Naive B cell (primary cell): ENCODE results near the gene TNRC6C. TPM values are rescaled to one million over a fixed set of nuclear protein-coding genes. Genes with fewer than 3 reads are reported as not detected.

ENCODE experiments used
- ATAC-seq, 2 donors: fragments of 150-1000 bp; cut with Tn5 transposase; 2 replicates each; pipeline ENCODE4 v1.10.0; 2021; ENCODE audit warnings: low read depth in 2 of 2, mild to moderate bottlenecking in 2 of 2, moderate library complexity in 2 of 2
- DNase-seq: peaks from one replicate; pipeline ENCODE4 v3.0.0; 2022
- H3K27ac Mint-ChIP-seq, 6 donors: one replicate each; pipeline ENCODE4 v1.8.0; 2020 to 2022; ENCODE audit warnings: mild to moderate bottlenecking in 6 of 6, mixed read lengths in 6 of 6, moderate library complexity in 5 of 6, inconsistent platforms in 2 of 6
- H3K27me3 Mint-ChIP-seq, 3 donors: one replicate each; pipeline ENCODE4 v1.8.0; 2021 to 2022; ENCODE audit warnings: mixed read lengths in 3 of 3, mild to moderate bottlenecking in 1 of 3
- H3K36me3 Mint-ChIP-seq, 2 donors: one replicate each; pipeline ENCODE4 v1.8.0; 2020 to 2022; ENCODE audit warnings: mixed read lengths in 2 of 2, inconsistent platforms in 1 of 2, mild to moderate bottlenecking in 1 of 2
- H3K4me1 Mint-ChIP-seq, 3 donors: one replicate each; pipeline ENCODE4 v1.8.0; 2020 to 2022; ENCODE audit warnings: mixed read lengths in 3 of 3, inconsistent platforms in 1 of 3, mild to moderate bottlenecking in 1 of 3, moderate library complexity in 1 of 3
- H3K4me3 Mint-ChIP-seq, 8 donors: one replicate each; pipeline ENCODE4 v1.8.0; 2020 to 2022; ENCODE audit warnings: mild to moderate bottlenecking in 8 of 8, mixed read lengths in 8 of 8, moderate library complexity in 8 of 8, inconsistent platforms in 2 of 8
- H3K9me3 Mint-ChIP-seq, 7 donors: one replicate each; pipeline ENCODE4 v1.8.0; 2020 to 2022; ENCODE audit warnings: mixed read lengths in 7 of 7, mild to moderate bottlenecking in 5 of 7, inconsistent platforms in 2 of 7, moderate library complexity in 1 of 7
- polyA plus RNA-seq, 6 donors: library from polyadenylated mRNA; unstranded; fragments of 300-500 nt; fragmentation: Illumina TruSeq; gene quantifications; one replicate each; pipeline ENCODE4 v1.2.3, GENCODE V29; 2021; ENCODE audit warnings: low read depth in 6 of 6

TNRC6C gene
- polyA plus RNA-seq, 6 donors from 2014 or later, result 1.2 to 5.5 (median 2.0) TPM; not detected in 1

DNA sequence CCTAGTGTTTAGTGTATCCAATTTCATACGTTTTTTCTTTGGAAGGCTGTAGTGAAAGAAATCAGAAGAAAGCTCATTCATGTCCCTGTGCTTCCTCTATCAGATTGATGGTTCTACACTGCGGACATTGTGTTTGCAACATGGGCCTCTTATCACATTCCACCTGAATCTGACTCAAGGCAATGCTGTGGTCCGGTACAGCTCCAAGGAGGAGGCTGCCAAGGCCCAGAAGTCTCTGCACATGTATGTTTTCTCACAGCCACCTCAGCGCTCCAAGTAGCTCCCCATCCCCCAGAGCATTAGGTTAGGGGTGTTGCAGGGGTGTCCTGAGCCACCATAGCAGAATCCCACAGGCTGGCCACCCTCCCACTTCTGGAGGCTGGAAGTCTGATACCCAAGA lies 144.8 kb downstream of the TNRC6C start:
- Mint-ChIP-seq H3K4me1 (no peaks in the 10 kb centered on the region), H3K27ac (peak overlapping the region in 1 of 6 donors; percentile 43), H3K4me3 (no peak overlapping the region), H3K9me3 (no peaks in the 10 kb centered on the region), H3K36me3 (peaks cover 16 to 18% of the 10 kb centered on the region in 2 donors), H3K27me3 (no peaks in the 10 kb centered on the region)
- no peak for DNase-seq
- ATAC-seq, result no peak

DNA sequence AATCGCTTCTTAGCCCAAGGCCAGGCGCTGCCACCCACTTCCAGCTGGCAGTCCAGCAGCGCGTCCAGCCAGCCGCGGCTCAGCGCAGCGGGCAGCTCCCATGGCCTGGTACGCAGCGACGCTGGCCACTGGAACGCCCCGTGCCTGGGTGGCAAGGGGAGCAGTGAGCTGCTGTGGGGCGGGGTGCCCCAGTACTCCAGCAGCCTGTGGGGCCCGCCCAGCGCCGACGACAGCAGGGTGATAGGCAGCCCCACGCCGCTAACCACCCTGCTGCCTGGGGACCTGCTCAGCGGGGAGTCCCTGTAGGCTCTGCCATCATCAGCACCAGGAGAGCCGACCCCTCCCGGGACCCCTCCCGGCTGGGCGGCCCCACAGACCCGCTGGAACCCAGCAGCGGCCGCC lies 146.0 kb downstream of the TNRC6C start:
- Mint-ChIP-seq H3K4me1 (peaks cover 0 to 2% (median 0%) of the 10 kb centered on the region in 3 donors), H3K4me3 (no peak overlapping the region), H3K27me3 (no peaks in the 10 kb centered on the region), H3K27ac (no peak overlapping the region), H3K9me3 (no peaks in the 10 kb centered on the region), H3K36me3 (peaks cover 16 to 17% of the 10 kb centered on the region in 2 donors)
- ATAC-seq (no peak), DNase-seq (no peak)

DNA sequence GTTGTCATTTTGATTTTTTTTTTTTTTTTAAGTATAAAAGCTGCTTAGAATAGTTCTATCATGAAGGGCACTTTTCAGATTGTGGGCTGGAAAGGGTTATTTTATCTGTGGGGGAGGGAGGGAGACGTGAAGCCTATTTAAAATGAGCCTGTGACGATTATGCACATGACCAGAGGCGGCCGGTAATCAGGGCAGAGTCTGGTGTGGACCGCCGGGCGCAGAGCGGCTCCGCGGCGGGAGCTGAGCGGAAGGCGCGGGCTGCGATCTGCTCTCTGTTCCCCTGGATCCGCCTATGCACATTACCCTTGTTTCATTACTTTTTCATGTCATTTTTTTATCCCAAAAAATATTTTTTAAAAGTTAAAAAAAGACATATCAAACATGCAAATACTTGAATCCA lies 146.6 kb downstream of the TNRC6C start:
- no peak for DNase-seq
- Mint-ChIP-seq H3K36me3 (peaks cover 11 to 17% of the 10 kb centered on the region in 2 donors), H3K9me3 (no peaks in the 10 kb centered on the region), H3K4me1 (peaks cover 0 to 3% (median 0%) of the 10 kb centered on the region in 3 donors), H3K27ac (no peak overlapping the region), H3K4me3 (no peak overlapping the region), H3K27me3 (no peaks in the 10 kb centered on the region)
- no peak for ATAC-seq

DNA sequence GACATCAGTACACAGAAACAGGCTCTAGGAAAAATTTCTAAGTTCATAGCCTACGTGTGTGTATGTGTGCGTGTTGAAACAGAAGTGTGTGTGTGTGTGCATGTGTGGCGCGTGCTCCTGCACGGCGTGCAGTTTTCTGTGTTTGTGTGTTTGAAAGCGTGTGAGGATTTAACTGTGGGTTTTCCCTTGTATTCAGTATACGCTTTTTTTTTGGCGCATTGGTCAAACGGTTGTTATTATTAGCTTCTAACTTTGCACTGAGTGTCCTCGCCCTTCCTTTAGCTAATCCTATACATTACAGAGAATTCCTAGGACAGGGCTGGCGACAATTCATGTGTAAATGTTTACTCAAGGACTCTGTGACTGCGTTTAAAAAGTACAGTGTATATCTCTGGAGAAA lies 147.0 kb downstream of the TNRC6C start:
- no peak overlapping the region for H3K4me3 Mint-ChIP-seq
- no peak for DNase-seq
- no peaks in the 10 kb centered on the region for H3K27me3 Mint-ChIP-seq
- no peaks in the 10 kb centered on the region for H3K9me3 Mint-ChIP-seq
- H3K4me1 Mint-ChIP-seq, result peaks cover 0 to 4% (median under 1%) of the 10 kb centered on the region in 3 donors
- peaks cover 9 to 17% of the 10 kb centered on the region in 2 donors for H3K36me3 Mint-ChIP-seq
- ATAC-seq, result no peak
- no peak overlapping the region for H3K27ac Mint-ChIP-seq

DNA sequence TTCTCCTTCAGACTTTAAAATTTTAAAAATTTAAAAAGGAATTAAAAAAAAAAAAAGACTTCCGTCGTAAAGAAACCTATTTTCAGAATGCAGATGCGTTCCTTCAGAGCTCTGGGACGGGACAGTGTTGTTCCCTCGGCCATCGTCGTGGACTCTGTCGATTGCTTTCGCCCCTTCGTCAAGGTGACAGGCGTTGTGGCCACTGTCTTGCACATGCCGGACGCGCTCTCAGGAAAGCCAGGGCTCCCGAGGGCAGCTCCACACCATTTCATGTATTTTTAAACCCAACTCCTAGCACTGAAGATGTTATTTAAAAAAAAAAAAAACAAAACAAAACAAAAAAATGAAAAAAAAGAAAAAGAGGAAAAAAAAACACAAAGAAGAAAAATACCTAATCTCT lies 147.7 kb downstream of the TNRC6C start:
- DNase-seq, result no peak
- H3K36me3 Mint-ChIP-seq, result peaks cover 6 to 15% of the 10 kb centered on the region in 2 donors
- no peaks in the 10 kb centered on the region for H3K27me3 Mint-ChIP-seq
- H3K27ac Mint-ChIP-seq, result no peak overlapping the region
- no peak overlapping the region for H3K4me3 Mint-ChIP-seq
- no peak for ATAC-seq
- H3K4me1 Mint-ChIP-seq, result peaks cover 0 to 4% (median 3%) of the 10 kb centered on the region in 3 donors
- no peaks in the 10 kb centered on the region for H3K9me3 Mint-ChIP-seq

DNA sequence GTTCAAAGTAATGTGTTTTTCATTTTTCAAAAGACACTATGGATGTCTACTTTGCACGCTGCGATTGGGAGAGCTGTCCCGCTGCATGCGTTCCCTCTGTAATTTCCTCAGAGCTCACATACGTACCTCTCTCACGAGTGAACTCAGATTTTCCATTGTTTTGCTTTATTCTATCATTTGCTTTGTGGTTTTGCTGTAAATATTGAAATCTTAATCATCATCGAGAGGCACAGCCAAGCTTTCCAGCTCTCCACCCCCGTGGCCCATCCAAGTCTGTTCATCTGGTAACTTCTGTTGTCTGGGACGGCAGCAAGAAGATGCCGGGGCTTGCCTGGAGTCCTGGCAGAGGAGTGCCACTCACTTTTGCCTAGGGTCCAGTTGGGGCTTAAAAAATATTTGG lies 149.0 kb downstream of the TNRC6C start:
- Mint-ChIP-seq H3K27me3 (no peaks in the 10 kb centered on the region), H3K9me3 (no peaks in the 10 kb centered on the region), H3K36me3 (peaks cover 0 to 12% of the 10 kb centered on the region in 2 donors), H3K4me3 (no peak overlapping the region), H3K4me1 (peaks cover 2 to 5% (median 5%) of the 10 kb centered on the region in 3 donors), H3K27ac (peak overlapping the region in 4 of 6 donors; percentile 39 to 86 (median 58))
- DNase-seq, result no peak
- no peak for ATAC-seq

DNA sequence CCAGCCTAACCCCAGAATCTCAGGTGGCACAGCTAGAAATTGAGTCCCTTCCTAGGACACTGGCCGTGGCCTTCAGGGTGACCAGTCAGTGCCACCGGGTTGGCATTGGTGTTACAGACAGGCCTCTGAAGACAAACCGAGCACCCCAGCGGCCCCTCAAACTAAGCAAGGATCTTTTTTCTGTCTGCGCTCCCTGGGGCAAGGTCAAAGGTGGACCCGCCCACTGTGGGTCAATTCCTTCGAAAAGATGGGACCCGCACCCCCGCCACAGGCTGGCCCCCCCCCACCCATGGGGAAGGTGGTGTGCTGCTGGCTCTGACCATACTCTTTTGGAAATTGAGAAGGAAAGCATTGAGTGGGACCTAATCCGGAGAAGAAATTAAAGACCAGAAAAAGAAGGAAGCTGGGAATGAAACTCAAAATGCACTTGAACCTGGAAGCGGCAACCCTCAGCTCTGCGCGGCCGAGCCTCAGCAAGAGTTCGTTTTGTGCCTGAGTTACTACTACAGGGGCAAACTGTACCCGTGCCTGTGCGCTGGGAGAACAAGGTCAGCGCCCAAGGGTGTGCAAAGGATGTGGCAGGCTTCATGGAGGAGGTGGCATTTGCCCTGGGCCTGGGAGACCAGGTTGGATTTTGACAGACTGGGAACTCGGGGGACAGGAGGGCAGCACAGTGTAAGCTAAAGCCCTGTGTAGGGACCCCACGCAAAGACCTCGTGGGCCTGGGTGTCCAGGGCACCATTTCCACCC lies 149.6 kb downstream of the TNRC6C start:
- peak overlapping the region in 1 of 8 donors; percentile 30 for H3K4me3 Mint-ChIP-seq
- ATAC-seq, result no peak
- H3K4me1 Mint-ChIP-seq, result peaks cover 7 to 12% (median 9%) of the 10 kb centered on the region in 3 donors
- peaks cover 0 to 16% of the 10 kb centered on the region in 2 donors for H3K36me3 Mint-ChIP-seq
- H3K9me3 Mint-ChIP-seq, result no peaks in the 10 kb centered on the region
- DNase-seq, result no peak
- peak overlapping the region in 5 of 6 donors; percentile 19 to 86 (median 53) for H3K27ac Mint-ChIP-seq
- no peaks in the 10 kb centered on the region for H3K27me3 Mint-ChIP-seq

DNA sequence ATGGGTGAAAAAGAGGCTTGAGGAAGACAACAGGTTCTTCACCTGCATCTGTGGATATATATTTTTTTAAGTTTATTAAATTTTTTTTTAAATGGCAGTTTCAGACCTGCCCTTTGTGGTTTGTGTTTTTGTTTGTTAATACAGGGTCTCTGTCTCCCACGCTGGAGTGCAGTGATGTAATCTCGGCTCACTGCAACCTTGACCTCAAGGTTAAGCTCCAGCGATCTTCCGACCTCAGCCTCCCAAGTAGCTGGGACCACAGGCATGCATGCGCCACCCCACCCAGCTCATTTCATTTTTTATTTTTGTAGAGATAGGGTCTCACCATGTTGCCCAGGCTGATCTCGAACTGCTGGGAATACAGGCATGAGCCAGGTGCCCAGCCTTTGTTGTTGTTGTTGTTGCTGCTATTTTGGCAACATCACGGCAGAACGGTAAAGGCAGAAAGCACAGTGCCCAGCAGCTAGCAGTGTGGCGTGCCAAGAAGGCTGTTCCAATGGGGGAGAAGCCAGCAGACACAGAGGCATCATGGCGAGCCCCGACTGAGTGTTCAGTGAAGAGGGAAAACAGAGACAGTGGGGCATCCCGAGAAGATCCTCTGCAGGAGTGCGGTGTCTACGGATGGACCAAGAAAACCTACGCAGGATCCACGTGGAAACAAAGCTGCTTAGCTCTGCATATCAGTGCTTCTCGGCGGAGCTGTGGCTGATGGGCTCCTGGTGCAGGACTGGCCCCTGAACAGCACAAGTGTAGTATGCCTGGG lies 150.4 kb downstream of the TNRC6C start:
- Mint-ChIP-seq H3K9me3 (no peaks in the 10 kb centered on the region), H3K36me3 (peaks cover 6 to 16% of the 10 kb centered on the region in 2 donors), H3K4me1 (peaks cover 9 to 19% (median 17%) of the 10 kb centered on the region in 3 donors), H3K4me3 (peak overlapping the region in 1 of 8 donors; percentile 43), H3K27ac (peak overlapping the region in 3 of 6 donors; percentile 53 to 72 (median 72)), H3K27me3 (no peaks in the 10 kb centered on the region)
- ATAC-seq (no peak), DNase-seq (no peak)

DNA sequence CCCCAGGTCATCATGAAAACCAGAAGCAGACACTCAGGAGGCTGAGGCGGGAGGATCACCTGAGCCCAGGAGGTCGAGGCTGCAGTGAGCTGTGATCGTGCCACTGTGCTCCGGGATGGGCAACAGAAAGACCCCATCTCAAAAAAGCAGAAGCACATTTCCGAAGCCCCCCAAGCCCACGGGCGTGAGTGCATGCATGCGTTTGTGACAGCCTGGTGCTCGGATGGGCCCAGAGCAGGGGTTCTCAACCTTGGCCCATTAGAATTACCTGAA lies 150.9 kb downstream of the TNRC6C start:
- Mint-ChIP-seq H3K4me3 (no peak overlapping the region), H3K27me3 (no peaks in the 10 kb centered on the region), H3K27ac (no peak overlapping the region), H3K4me1 (peaks cover 14 to 24% (median 22%) of the 10 kb centered on the region in 3 donors), H3K36me3 (peaks cover 6 to 18% of the 10 kb centered on the region in 2 donors), H3K9me3 (no peaks in the 10 kb centered on the region)
- DNase-seq, result no peak
- no peak for ATAC-seq

DNA sequence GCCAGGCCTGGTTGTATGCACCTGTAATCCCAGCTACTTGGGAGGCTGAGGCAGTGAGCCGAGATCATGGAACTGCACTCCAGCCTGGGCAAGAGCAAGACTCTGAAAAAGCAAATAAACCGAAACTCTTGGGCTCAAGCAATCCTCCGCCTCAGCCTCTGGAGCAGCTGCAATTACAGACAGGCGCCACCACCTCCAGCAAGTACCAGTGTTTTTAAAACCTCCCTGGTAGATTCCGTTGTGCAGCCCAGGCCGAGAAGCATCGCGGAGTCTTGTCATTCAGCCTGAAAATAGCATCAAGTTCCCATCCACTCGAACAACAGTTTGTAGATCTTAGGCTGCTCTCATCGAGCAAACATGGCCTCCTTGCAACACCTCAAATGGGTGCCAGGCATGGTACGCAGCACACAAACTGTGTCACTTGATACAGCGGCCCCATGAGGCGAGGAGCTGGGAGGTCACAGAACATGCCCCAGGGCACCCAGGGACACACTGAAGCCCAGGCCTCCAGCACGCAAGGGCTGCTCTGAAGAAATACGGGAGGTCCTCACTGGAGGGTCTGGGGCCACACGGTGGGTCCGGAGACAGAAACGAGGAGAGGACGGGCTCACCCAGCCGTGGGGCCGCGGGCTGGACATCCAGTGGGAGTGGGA lies 152.0 kb downstream of the TNRC6C start:
- ATAC-seq (no peak), DNase-seq (no peak)
- Mint-ChIP-seq H3K9me3 (no peaks in the 10 kb centered on the region), H3K4me3 (no peak overlapping the region), H3K27ac (peak overlapping the region in 4 of 6 donors; percentile 26 to 81 (median 61)), H3K36me3 (peaks cover 6 to 20% of the 10 kb centered on the region in 2 donors), H3K27me3 (no peaks in the 10 kb centered on the region), H3K4me1 (peaks cover 15 to 28% (median 23%) of the 10 kb centered on the region in 3 donors)

DNA sequence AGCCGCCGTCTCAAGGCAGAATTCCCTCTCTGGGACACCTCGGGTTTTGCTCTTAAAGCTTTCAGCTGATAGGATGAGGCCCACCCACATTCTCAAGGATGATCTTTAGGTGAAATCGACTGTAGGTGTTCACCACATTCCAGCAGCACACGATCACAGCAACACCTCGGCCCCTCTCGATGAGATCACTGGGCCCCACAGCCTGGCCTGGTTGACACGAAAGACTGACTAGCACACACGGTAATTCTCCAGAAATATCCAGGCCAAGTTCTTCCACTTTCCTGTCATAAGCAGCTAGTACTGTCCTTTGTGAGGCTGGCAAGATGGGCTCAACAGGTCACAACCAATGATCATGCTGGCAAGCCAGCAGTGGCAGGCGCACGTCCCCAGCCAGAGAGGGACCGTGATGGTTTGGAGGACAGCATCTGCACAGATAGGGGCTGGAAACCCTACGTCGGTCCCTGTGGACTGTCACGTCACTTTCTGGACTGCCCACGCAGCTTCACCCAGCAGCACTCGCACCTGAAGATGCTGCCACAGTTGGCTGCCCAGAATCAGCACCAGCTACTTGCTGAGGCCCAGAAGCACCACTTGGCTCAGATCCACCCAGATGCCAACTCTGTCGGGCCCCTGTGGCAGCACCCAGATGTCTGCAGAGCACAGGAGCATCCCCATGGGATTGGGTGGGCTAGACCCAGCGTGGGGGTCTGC lies 152.7 kb downstream of the TNRC6C start:
- Mint-ChIP-seq H3K27me3 (no peaks in the 10 kb centered on the region), H3K27ac (peak overlapping the region; percentile 39 to 62 (median 52)), H3K4me1 (peaks cover 15 to 28% (median 23%) of the 10 kb centered on the region in 3 donors), H3K4me3 (no peak overlapping the region), H3K9me3 (no peaks in the 10 kb centered on the region), H3K36me3 (peaks cover 6 to 20% of the 10 kb centered on the region in 2 donors)
- DNase-seq (no peak), ATAC-seq (no peak)

DNA sequence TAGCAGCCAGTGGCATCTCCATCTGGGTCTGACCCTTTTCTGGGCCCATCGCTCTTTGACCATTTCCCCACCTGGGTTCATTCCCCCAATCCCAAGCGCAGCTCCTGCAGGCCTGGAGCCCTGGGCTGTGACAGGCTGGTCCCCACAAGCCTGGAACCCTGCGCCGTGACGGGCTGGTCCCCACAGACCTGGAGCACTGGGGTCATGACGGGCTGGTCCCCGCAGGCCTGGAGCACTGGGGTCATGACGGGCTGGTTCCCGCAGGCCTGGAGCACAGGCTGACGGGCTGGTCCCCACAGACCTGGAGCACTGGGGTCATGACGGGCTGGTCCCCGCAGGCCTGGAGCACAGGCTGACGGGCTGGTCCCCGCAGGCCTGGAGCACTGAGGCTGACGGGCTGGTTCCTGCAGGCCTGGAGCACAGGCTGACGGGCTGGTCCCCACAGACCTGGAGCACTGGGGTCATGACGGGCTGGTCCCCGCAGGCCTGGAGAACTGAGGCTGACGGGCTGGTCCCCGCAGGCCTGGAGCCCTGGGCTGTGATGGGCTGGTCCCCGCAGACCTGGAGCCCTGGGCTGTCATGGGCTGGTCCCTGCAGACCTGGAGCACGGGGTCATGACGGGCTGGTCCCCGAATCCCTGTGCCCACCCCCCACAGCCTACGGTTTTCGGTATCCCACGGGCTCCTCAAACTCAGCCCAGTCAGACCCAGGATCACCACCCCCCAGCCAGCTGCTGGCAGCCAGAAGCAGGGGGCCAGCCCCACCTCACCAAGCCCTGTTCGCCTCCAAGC lies 153.4 kb downstream of the TNRC6C start:
- peaks cover 6 to 20% of the 10 kb centered on the region in 2 donors for H3K36me3 Mint-ChIP-seq
- H3K4me3 Mint-ChIP-seq, result no peak overlapping the region
- peak in 1 of 2 donors; percentile 6 for ATAC-seq

More for the DNA sequence above, 153.4 kb downstream of the TNRC6C start:
- H3K9me3 Mint-ChIP-seq, result no peaks in the 10 kb centered on the region
- H3K27me3 Mint-ChIP-seq, result no peaks in the 10 kb centered on the region
- H3K4me1 Mint-ChIP-seq, result peaks cover 15 to 28% (median 23%) of the 10 kb centered on the region in 3 donors
- DNase-seq, result no peak
- peak overlapping the region in 5 of 6 donors; percentile 70 to 97 (median 96) for H3K27ac Mint-ChIP-seq
